NCI-H1694 treated with DMSO at 0.1 percent for 48 hours (cell line): Measurements from ENCODE around the gene C22orf42.
"Not testable (repeated sequence)": the region's sequence is repeated elsewhere in the genome, so short reads cannot be mapped to it uniquely, and the experiment has no call there.

Experiments
- DNase-seq: peaks from one replicate; lab custom pipeline; 2025; lab: John Stamatoyannopoulos, UW

The C22orf42 gene

GRCh38 chr22:32185821-32186220 is 26.7 kb upstream of the C22orf42 start:
- no peak for DNase-seq

GRCh38 chr22:32183625-32184024 is 24.5 kb upstream of the C22orf42 start:
- no peak for DNase-seq

GRCh38 chr22:32181043-32181442 is 21.9 kb upstream of the C22orf42 start:
- DNase-seq, result no peak

- DNase-seq, result no peak
Observed at GRCh38 chr22:32177221-32177765, 18.2 kb upstream of the C22orf42 start.

- DNase-seq, result peak; percentile 5
Observed at GRCh38 chr22:32175683-32176644, 16.9 kb upstream of the C22orf42 start.

- DNase-seq, result no peak
Observed at GRCh38 chr22:32175115-32175514, 16.0 kb upstream of the C22orf42 start.

- DNase-seq, result no peak
Observed at GRCh38 chr22:32165681-32166080, 6.6 kb upstream of the C22orf42 start.

GRCh38 chr22:32164075-32164860 is 5.2 kb upstream of the C22orf42 start:
- DNase-seq, result no peak

GRCh38 chr22:32160411-32160810 is 1.3 kb upstream of the C22orf42 start:
- DNase-seq, result not testable (repeated sequence)

- not testable (repeated sequence) for DNase-seq
Observed at GRCh38 chr22:32157632-32158031, 1.5 kb downstream of the C22orf42 start.

GRCh38 chr22:32154727-32155126 is 4.4 kb downstream of the C22orf42 start:
- DNase-seq, result not testable (repeated sequence)

GRCh38 chr22:32151641-32152040 is 7.5 kb downstream of the C22orf42 start:
- not testable (repeated sequence) for DNase-seq

GRCh38 chr22:32150647-32151046 is 8.5 kb downstream of the C22orf42 start:
- DNase-seq, result not testable (repeated sequence)

GRCh38 chr22:32148372-32148771 is 10.7 kb downstream of the C22orf42 start:
- DNase-seq, result not testable (repeated sequence)

GRCh38 chr22:32147128-32147527 is 12.0 kb downstream of the C22orf42 start:
- not testable (repeated sequence) for DNase-seq

GRCh38 chr22:32144496-32145274 is 14.4 kb downstream of the C22orf42 start:
- DNase-seq, result no peak

GRCh38 chr22:32142600-32142999 is 16.5 kb downstream of the C22orf42 start:
- no peak for DNase-seq

- not testable (repeated sequence) for DNase-seq
Observed at GRCh38 chr22:32140688-32141087, 18.4 kb downstream of the C22orf42 start.

GRCh38 chr22:32138576-32138975 is 20.5 kb downstream of the C22orf42 start:
- DNase-seq, result not testable (repeated sequence)

GRCh38 chr22:32137731-32138324 is 21.3 kb downstream of the C22orf42 start:
- not testable (repeated sequence) for DNase-seq

GRCh38 chr22:32136881-32137280 is 22.2 kb downstream of the C22orf42 start:
- DNase-seq, result not testable (repeated sequence)
